HFFc6 (cell line): Measurements from ENCODE around the gene NME4. TPM values are rescaled to one million over a fixed set of nuclear protein-coding genes. Genes with fewer than 3 reads are reported as not detected.
"Not testable (repeated sequence)": the region's sequence is repeated elsewhere in the genome, so short reads cannot be mapped to it uniquely, and the experiment has no call there.

Source experiments
- DNase-seq: peaks from one replicate; pipeline ENCODE4 v3.0.0-alpha.2; 2018
- H3K27ac Mint-ChIP-seq: 2 replicates; pipeline ENCODE4 v1.8.0; 2020; ENCODE audit warnings: mild to moderate bottlenecking, mixed read lengths
- H3K27me3 Mint-ChIP-seq: 2 replicates; pipeline ENCODE4 v1.8.0; 2021; ENCODE audit warnings: mild to moderate bottlenecking, moderate library complexity, mixed read lengths; ENCODE audit not compliant: insufficient read depth
- H3K36me3 Mint-ChIP-seq: 2 replicates; pipeline ENCODE4 v1.8.0; 2021; ENCODE audit warnings: low read depth, mixed read lengths
- H3K4me1 Mint-ChIP-seq: 2 replicates; pipeline ENCODE4 v1.8.0; 2020; ENCODE audit warnings: low read depth, mixed read lengths
- H3K4me3 Mint-ChIP-seq: 2 replicates; pipeline ENCODE4 v1.8.0; 2020; ENCODE audit warnings: mild to moderate bottlenecking, moderate library complexity, mixed read lengths
- H3K9me3 Mint-ChIP-seq: 2 replicates; pipeline ENCODE4 v1.8.0; 2020; ENCODE audit warnings: mild to moderate bottlenecking, mixed read lengths
- total RNA-seq, 6 experiments: library from RNA; stranded (reverse); fragmentation: NEBNext Ultra II Directional; extraction: Animal tissue kit (Norgen Biotek cat#: 25700); gene quantifications; 2 replicates in 1 of 6; 3 replicates in 5 of 6; pipeline ENCODE4 v1.2.3, GENCODE V29; 2021
- TF ChIP-seq, protein P1 (sequence below): fragments of 200-600 bp; sonication (generic); IDR thresholded peaks from 2 replicates; pipeline ENCODE4 v1.5.0; 2021; ENCODE audit warnings: antibody characterized with exemption, mild to moderate bottlenecking

Gene NME4
- total RNA-seq, 6 experiments from 2014 or later: 153 to 276 (median 158) TPM

DNA sequence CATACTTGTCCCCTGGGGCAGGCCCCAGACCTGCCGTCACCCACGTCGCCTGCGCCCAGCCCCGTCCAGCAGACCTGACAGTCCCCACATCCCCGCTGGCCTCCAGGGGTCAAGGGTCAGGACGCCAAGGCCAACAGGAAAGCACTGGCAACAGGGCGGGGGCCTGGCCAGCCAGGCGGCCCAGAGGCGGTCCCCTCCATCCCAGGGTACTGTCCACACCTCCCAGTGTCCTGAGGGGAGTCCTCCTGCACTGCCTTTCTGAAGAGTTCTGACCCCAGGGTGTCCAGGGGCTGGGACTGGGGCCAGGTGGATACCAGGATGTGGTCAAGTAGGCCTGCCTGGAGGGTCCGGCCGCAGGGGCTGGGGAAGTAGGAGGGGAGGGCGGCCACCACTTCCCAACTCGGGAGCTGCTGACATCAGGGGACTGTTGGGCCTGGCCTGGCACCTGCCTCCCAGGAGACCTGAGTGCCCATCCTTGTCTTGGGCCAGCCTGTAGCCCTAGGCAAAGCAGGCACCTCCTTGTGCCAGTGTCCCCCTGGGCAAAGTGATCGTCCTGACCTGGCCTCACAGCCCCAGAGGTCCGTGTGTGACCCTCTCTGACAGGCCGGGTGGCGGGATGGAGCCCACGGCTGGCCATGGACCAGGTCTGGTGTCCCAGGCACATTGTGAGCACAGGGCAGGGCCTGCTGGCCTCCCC lies 37.8 kb upstream of the NME4 start:
- no peak overlapping the region for H3K4me3 Mint-ChIP-seq
- H3K9me3 Mint-ChIP-seq: no peaks in the 10 kb centered on the region
- H3K36me3 Mint-ChIP-seq: no peaks in the 10 kb centered on the region
- no peaks in the 10 kb centered on the region for H3K4me1 Mint-ChIP-seq
- TF ChIP-seq, protein P1, sequence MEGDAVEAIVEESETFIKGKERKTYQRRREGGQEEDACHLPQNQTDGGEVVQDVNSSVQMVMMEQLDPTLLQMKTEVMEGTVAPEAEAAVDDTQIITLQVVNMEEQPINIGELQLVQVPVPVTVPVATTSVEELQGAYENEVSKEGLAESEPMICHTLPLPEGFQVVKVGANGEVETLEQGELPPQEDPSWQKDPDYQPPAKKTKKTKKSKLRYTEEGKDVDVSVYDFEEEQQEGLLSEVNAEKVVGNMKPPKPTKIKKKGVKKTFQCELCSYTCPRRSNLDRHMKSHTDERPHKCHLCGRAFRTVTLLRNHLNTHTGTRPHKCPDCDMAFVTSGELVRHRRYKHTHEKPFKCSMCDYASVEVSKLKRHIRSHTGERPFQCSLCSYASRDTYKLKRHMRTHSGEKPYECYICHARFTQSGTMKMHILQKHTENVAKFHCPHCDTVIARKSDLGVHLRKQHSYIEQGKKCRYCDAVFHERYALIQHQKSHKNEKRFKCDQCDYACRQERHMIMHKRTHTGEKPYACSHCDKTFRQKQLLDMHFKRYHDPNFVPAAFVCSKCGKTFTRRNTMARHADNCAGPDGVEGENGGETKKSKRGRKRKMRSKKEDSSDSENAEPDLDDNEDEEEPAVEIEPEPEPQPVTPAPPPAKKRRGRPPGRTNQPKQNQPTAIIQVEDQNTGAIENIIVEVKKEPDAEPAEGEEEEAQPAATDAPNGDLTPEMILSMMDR: no peak
- peaks cover 2% of the 10 kb centered on the region; the same call in 1 of the 2 replicates for H3K27me3 Mint-ChIP-seq
- no peak overlapping the region for H3K27ac Mint-ChIP-seq
- DNase-seq: no peak

DNA sequence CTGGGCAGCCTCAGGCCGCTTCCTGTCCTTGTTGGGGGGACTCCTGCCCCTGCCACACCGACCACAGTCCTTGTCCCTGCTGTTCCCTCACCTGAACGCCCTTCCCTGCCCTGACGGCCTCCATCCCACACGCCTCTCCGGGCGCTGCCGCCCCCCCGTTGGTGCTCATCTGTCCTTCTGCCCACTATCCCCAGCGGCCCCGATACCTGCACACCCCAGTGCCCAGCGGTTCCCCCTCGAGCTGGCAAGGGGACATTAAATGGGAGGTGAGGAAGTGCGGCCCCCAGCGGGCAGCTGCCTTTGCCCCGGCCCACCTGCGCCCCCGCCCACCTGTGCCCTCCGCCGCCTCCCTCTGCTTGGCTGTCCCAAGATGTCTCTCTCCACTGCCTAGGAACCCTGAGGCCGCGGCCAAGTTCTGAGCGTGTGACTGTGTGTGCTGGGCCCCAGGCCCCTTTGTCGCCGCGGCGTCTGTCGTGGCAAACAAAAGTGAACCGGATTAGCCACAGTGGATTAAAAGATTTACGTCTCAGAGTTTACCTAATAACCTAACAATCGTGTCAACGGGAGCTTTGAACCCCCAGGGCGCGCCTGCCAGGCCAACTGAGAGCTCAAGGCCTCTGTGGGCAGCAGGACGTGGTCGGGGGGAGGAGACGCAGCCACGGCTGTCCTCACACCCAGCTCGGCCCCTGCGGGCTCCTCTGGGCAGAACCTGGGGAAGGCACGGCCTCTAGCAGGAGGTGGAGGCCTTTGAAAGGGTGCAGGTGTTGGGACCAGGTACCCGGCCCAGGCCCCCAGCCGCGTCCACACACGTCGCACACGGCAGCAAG lies 36.9 kb upstream of the NME4 start:
- H3K4me3 Mint-ChIP-seq: no peak overlapping the region
- TF ChIP-seq, protein P1: no peak
- H3K27me3 Mint-ChIP-seq: peaks cover 2% of the 10 kb centered on the region; the same call in 1 of the 2 replicates
- no peak for DNase-seq
- H3K9me3 Mint-ChIP-seq: no peaks in the 10 kb centered on the region
- H3K27ac Mint-ChIP-seq: no peak overlapping the region
- H3K4me1 Mint-ChIP-seq: no peaks in the 10 kb centered on the region
- H3K36me3 Mint-ChIP-seq: no peaks in the 10 kb centered on the region

DNA sequence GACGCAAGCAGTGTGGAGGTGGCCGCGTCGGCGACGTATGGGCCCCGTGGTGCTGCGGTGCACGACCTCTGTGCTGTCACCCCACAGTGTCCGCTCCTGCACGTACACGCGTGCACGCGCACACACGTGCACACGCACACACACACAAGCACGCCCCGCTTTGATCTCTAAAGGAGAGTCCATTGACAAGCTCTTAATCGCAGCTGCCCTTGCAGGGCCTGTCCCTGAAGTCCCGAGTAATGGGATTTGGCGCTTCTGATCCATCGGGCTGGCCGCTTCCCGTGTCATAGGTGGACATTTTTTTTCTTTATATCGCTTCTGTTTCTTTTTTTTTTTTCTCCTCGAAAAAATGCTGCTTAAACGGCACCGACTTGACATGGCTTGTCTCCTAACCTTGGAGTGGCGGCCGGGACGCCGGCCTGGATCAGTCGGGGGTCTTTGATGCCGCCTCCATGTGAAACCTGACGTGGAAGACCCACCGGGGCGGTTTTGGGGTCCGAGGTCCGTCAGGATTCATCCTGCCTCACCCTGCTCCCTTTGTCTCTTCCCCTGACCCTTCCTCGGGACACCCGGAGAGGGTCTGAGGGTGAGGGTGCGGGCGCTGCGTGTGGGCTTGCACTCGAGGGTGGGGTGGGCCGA lies 36.2 kb upstream of the NME4 start:
- TF ChIP-seq, protein P1: no peak
- Mint-ChIP-seq H3K36me3 (no peaks in the 10 kb centered on the region), H3K27me3 (peaks cover 2% of the 10 kb centered on the region; the same call in 1 of the 2 replicates), H3K4me3 (no peak overlapping the region), H3K9me3 (no peaks in the 10 kb centered on the region), H3K27ac (no peak overlapping the region), H3K4me1 (no peaks in the 10 kb centered on the region)
- no peak for DNase-seq

DNA sequence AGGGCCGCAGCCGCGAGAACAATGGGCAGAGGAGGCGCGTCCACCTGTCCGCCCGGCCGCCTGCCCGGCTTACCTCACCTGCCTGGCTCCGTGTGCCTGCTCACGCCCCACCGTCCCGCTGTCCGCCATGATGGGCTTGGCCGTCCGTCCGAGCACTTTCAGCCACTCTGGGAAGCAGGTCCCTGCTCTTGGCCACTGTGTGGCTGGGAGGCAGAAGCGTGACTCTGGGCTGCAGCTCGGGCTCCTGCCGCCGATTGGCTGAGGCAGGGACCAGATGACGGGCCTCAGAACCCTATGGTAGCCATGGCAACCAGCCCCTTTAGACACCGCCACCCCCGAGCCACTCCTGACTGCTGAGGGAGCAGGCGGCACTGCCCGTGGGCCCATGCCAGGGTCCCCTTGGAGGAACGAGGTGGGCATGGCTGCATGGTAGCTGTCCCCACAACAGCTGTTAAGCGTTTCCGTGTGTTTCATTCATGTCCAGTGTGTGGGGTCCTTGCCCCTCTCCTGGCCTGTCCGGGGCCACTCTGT lies 35.6 kb upstream of the NME4 start:
- TF ChIP-seq, protein P1: no peak
- H3K9me3 Mint-ChIP-seq: no peaks in the 10 kb centered on the region
- no peak for DNase-seq
- no peaks in the 10 kb centered on the region for H3K36me3 Mint-ChIP-seq
- H3K4me1 Mint-ChIP-seq: no peaks in the 10 kb centered on the region
- H3K27me3 Mint-ChIP-seq: peaks cover 2% of the 10 kb centered on the region; the same call in 1 of the 2 replicates
- no peak overlapping the region for H3K27ac Mint-ChIP-seq
- no peak overlapping the region for H3K4me3 Mint-ChIP-seq

DNA sequence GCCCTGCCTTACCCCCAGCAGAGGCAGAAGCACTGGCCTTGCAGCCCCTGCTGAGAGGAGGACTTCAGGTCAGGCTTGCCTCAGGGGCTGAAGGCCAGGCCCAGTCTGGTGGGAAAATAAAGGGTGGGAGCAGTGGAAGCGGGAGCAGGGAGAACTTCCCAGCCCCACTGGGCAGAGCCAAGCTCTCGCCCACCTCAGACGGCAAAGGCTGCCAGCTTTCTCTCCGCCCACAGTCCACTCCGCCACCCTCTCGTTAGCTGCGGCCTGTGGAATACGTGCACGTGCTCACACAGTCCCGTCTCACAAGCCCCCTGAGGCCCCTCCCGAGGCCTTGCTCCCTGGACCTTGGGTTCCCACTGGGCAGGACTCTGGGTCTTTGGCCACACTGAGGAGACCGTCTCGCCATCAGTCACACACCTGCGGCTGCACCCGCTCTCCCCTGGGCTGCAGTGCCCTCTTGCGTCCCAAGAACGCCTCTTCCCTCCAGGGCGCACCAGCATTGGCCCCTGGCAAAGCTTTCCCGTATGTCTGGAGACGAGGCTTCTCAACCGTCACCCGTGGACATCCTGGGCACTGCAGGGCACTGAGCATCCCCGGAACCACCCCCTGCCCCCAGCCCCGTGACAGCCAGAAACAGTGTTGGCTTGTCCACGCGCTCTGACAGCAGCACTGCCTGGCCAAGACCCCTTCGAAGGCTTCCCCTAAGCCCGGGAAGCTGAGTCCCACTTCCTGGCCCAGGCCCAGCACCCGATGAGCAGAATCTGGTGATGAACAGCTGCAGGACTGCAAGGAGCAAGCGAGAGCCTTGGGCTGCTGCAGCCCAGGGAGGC lies 34.9 kb upstream of the NME4 start:
- DNase-seq: peak; percentile 51
- Mint-ChIP-seq H3K4me1 (no peaks in the 10 kb centered on the region), H3K4me3 (no peak overlapping the region), H3K27ac (no peak overlapping the region), H3K27me3 (peaks cover 2% of the 10 kb centered on the region; the same call in 1 of the 2 replicates), H3K36me3 (0 out of 2 replicates have a peak, but pooled peaks cover 5% of the 10 kb centered on the region), H3K9me3 (no peaks in the 10 kb centered on the region)
- TF ChIP-seq, protein P1: peak; percentile 77

DNA sequence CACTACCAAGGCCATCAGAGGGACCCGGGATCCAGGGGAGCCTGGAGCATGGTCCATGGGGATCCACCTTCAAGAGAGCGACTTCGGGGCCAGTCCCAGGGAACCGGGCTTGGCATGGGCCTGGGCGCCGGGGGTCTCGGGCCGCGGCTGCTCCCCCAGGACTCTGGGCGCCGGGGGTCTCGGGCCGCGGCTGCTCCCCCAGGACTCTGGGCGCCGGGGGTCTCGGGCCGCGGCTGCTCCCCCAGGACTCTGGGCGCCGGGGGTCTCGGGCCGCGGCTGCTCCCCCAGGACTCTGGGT lies 34.3 kb upstream of the NME4 start:
- not testable (repeated sequence) for H3K4me1 Mint-ChIP-seq, H3K4me3 Mint-ChIP-seq, H3K27me3 Mint-ChIP-seq, DNase-seq, H3K9me3 Mint-ChIP-seq, H3K27ac Mint-ChIP-seq, H3K36me3 Mint-ChIP-seq
